ENCODE results near the gene LEMD3.

Gene LEMD3

GRCh38 chr12:65170209-65170881 is 962 bp downstream of the LEMD3 start:
- peak; percentile 25 to 57 for DNase-seq (ENCODE audit: low read depth in 2 of 2)

GRCh38 chr12:65171073-65171472 is 1.7 kb downstream of the LEMD3 start:
- DNase-seq (ENCODE audit: low read depth in 2 of 2): no peak

- DNase-seq (ENCODE audit: low read depth in 2 of 2): no peak
Measured at GRCh38 chr12:65171870-65172269, 2.5 kb downstream of the LEMD3 start.

GRCh38 chr12:65175385-65175784 is 6.0 kb downstream of the LEMD3 start:
- no peak for DNase-seq (ENCODE audit: low read depth in 2 of 2)

GRCh38 chr12:65182012-65182739 is 12.8 kb downstream of the LEMD3 start:
- DNase-seq (ENCODE audit: low read depth in 2 of 2): no peak

GRCh38 chr12:65184176-65184857 is 14.9 kb downstream of the LEMD3 start:
- DNase-seq (ENCODE audit: low read depth in 2 of 2): no peak

- no peak for DNase-seq (ENCODE audit: low read depth in 2 of 2)
Measured at GRCh38 chr12:65184858-65185229, 15.5 kb downstream of the LEMD3 start.

GRCh38 chr12:65187665-65188064 is 18.3 kb downstream of the LEMD3 start:
- no peak for DNase-seq (ENCODE audit: low read depth in 2 of 2)

GRCh38 chr12:65188179-65188701 is 18.9 kb downstream of the LEMD3 start:
- no peak for DNase-seq (ENCODE audit: low read depth in 2 of 2)

GRCh38 chr12:65189028-65189718 is 19.8 kb downstream of the LEMD3 start:
- DNase-seq (ENCODE audit: low read depth in 2 of 2): no peak

- DNase-seq (ENCODE audit: low read depth in 2 of 2): no peak
Measured at GRCh38 chr12:65192963-65193516, 23.7 kb downstream of the LEMD3 start.

- no peak for DNase-seq (ENCODE audit: low read depth in 2 of 2)
Measured at GRCh38 chr12:65194949-65195348, 25.6 kb downstream of the LEMD3 start.

- DNase-seq (ENCODE audit: low read depth in 2 of 2): no peak
Measured at GRCh38 chr12:65195387-65196055, 26.1 kb downstream of the LEMD3 start.

- no peak for DNase-seq (ENCODE audit: low read depth in 2 of 2)
Measured at GRCh38 chr12:65196762-65197567, 27.6 kb downstream of the LEMD3 start.

- no peak for DNase-seq (ENCODE audit: low read depth in 2 of 2)
Measured at GRCh38 chr12:65199604-65200003, 30.2 kb downstream of the LEMD3 start.

- no peak for DNase-seq (ENCODE audit: low read depth in 2 of 2)
Measured at GRCh38 chr12:65200007-65200665, 30.8 kb downstream of the LEMD3 start.

GRCh38 chr12:65203376-65203775 is 34.0 kb downstream of the LEMD3 start:
- no peak for DNase-seq (ENCODE audit: low read depth in 2 of 2)

GRCh38 chr12:65204886-65205525 is 35.6 kb downstream of the LEMD3 start:
- DNase-seq (ENCODE audit: low read depth in 2 of 2): no peak

- no peak for DNase-seq (ENCODE audit: low read depth in 2 of 2)
Measured at GRCh38 chr12:65205886-65206285, 36.5 kb downstream of the LEMD3 start.
